HepG2 (cell line): ENCODE results near the gene UCP1. TPM values are rescaled to one million over a fixed set of nuclear protein-coding genes. Genes with fewer than 3 reads are reported as not detected.

Source experiments
- AHR ChIP-seq: IDR thresholded peaks from 2 replicates; pipeline ENCODE4 v1.6.1; 2018; ENCODE audit warnings: missing genetic modification reagents, missing compliant biosample characterization
- ATRX ChIP-seq: sonication (generic); formaldehyde crosslinking; IDR thresholded peaks from 2 replicates; pipeline ENCODE4 v1.4.0; 2020; ENCODE audit warnings: missing genetic modification reagents, borderline replicate concordance
- BCL3 ChIP-seq: sonication (generic); formaldehyde crosslinking; IDR thresholded peaks from 2 replicates; pipeline ENCODE4 v1.5.1; 2020; ENCODE audit warnings: mild to moderate bottlenecking, missing genetic modification reagents, moderate library complexity
- CERS6 ChIP-seq: sonication (generic); formaldehyde crosslinking; IDR thresholded peaks from 2 replicates; pipeline ENCODE4 v1.5.0; 2020; ENCODE audit warnings: missing genetic modification reagents
- FIP1L1 ChIP-seq: fragments of 200-400 bp; formaldehyde crosslinking; IDR thresholded peaks from 2 replicates; pipeline ENCODE4 v1.6.1; 2018; ENCODE audit warnings: low read depth, mild to moderate bottlenecking, low read length, moderate library complexity, borderline replicate concordance; ENCODE audit not compliant: insufficient read depth
- GATAD2A ChIP-seq: IDR thresholded peaks from 2 replicates; pipeline ENCODE4 v1.6.1; 2016
- HOXA3 ChIP-seq: sonication (generic); formaldehyde crosslinking; IDR thresholded peaks from 2 replicates; pipeline ENCODE4 v1.5.0; 2020; ENCODE audit warnings: missing genetic modification reagents
- HOXA7 ChIP-seq: sonication (generic); formaldehyde crosslinking; IDR thresholded peaks from 2 replicates; pipeline ENCODE4 v1.8.1; 2022; ENCODE audit warnings: mild to moderate bottlenecking, missing genetic modification reagents, moderate library complexity
- IRF9 ChIP-seq: sonication (generic); formaldehyde crosslinking; IDR thresholded peaks from 2 replicates; pipeline ENCODE4 v1.8.0; 2022; ENCODE audit warnings: missing genetic modification reagents, mild to moderate bottlenecking, borderline replicate concordance
- KDM3A ChIP-seq: IDR thresholded peaks from 2 replicates; pipeline ENCODE4 v1.6.1; 2018; ENCODE audit warnings: low read depth, missing compliant biosample characterization
- MAX ChIP-seq: IDR thresholded peaks from 2 replicates; pipeline ENCODE4 v1.6.1; 2012; ENCODE audit warnings: inconsistent platforms
- MIER2 ChIP-seq: IDR thresholded peaks from 2 replicates; pipeline ENCODE4 v1.6.1; 2016; ENCODE audit warnings: missing biosample characterization, missing genetic modification reagents
- MTA1 ChIP-seq: sonication (generic); formaldehyde crosslinking; IDR thresholded peaks from 2 replicates; pipeline ENCODE4 v1.4.0; 2020; ENCODE audit warnings: missing genetic modification reagents, mild to moderate bottlenecking, borderline replicate concordance
- NR3C1 ChIP-seq: sonication (generic); formaldehyde crosslinking; IDR thresholded peaks from 2 replicates; pipeline ENCODE4 v1.4.0; 2020; ENCODE audit warnings: missing genetic modification reagents
- PAWR ChIP-seq: sonication (generic); formaldehyde crosslinking; IDR thresholded peaks from 2 replicates; pipeline ENCODE4 v1.4.0; 2020; ENCODE audit warnings: missing genetic modification reagents, mild to moderate bottlenecking, borderline replicate concordance
- PHF8 ChIP-seq: sonication (generic); formaldehyde crosslinking; IDR thresholded peaks from 2 replicates; pipeline ENCODE4 v1.5.0; 2020; ENCODE audit warnings: missing genetic modification reagents
- RFX1 ChIP-seq: fragments of 450-650 bp; IDR thresholded peaks from 2 replicates; pipeline ENCODE4 v1.6.1; 2017
- RFXAP ChIP-seq: sonication (generic); formaldehyde crosslinking; IDR thresholded peaks from 2 replicates; pipeline ENCODE4 v1.4.0; 2020; ENCODE audit warnings: missing genetic modification reagents, borderline replicate concordance
- RNF2 ChIP-seq: fragments of 450-650 bp; conservative IDR thresholded peaks from 2 replicates; pipeline ENCODE4 v1.6.1; 2016; ENCODE audit warnings: low read depth
- RXRA ChIP-seq: sonication (generic); formaldehyde crosslinking; IDR thresholded peaks from 2 replicates; pipeline ENCODE4 v1.5.1; 2020; ENCODE audit warnings: missing genetic modification reagents
- TFDP2 ChIP-seq: sonication (generic); formaldehyde crosslinking; IDR thresholded peaks from 2 replicates; pipeline ENCODE4 v1.4.0; 2020; ENCODE audit warnings: missing genetic modification reagents
- YEATS4 ChIP-seq: sonication (generic); formaldehyde crosslinking; IDR thresholded peaks from 2 replicates; pipeline ENCODE4 v1.4.0; 2020; ENCODE audit warnings: missing genetic modification reagents, borderline replicate concordance
- ZBTB33 ChIP-seq: sonication (generic); formaldehyde crosslinking; IDR thresholded peaks from 2 replicates; pipeline ENCODE4 v1.4.0; 2020; ENCODE audit warnings: missing genetic modification reagents
- ZKSCAN1 ChIP-seq: fragments of 150-350 bp; IDR thresholded peaks from 2 replicates; pipeline ENCODE4 v1.6.1; 2014; ENCODE audit warnings: low read length
- ZKSCAN8 ChIP-seq: IDR thresholded peaks from 2 replicates; pipeline ENCODE4 v1.6.1; 2016; ENCODE audit warnings: borderline replicate concordance, missing genetic modification reagents, missing compliant biosample characterization
- ZNF230 ChIP-seq: sonication (generic); formaldehyde crosslinking; IDR thresholded peaks from 2 replicates; pipeline ENCODE4 v1.4.0; 2020; ENCODE audit warnings: mild to moderate bottlenecking, missing genetic modification reagents
- ZNF331 ChIP-seq: sonication (generic); formaldehyde crosslinking; IDR thresholded peaks from 2 replicates; pipeline ENCODE4 v1.4.0; 2020; ENCODE audit warnings: missing genetic modification reagents
- ZNF816 ChIP-seq: sonication (generic); formaldehyde crosslinking; IDR thresholded peaks from 2 replicates; pipeline ENCODE4 v1.8.0; 2022; ENCODE audit warnings: missing genetic modification reagents, mild to moderate bottlenecking, borderline replicate concordance
- polyA plus RNA-seq, 8 experiments: library from polyadenylated mRNA; depleted of rRNA in 3 of 8; stranded (reverse) in 7 of 8; unstranded in 1 of 8; fragments of >200 nt; fragmentation: Illumina TruSeq in 4 of 8; extraction: Trizol in 4 of 8; gene quantifications; 2 replicates each; pipeline versions ENCODE4 v1.2.1 to v1.2.3, GENCODE V29; 2011 to 2016; ENCODE audit warnings: low read depth in 4 of 8, missing spikeins in 1 of 8, mixed read lengths in 1 of 8; ENCODE audit not compliant: insufficient read depth in 1 of 8
- total RNA-seq, 5 experiments: library from RNA; depleted of rRNA; stranded (reverse); fragments of >200 nt; fragmentation: Illumina TruSeq; extraction: Trizol; gene quantifications; 2 replicates each; pipeline ENCODE4 v1.2.3, GENCODE V29; 2016; ENCODE audit warnings: low read depth in 1 of 5

Gene UCP1
- total and polyA plus RNA-seq, 2 of the 13 experiments (the other 11 are each of a cell fraction or from before 2014, with no cell fraction given), result 0.11 TPM

- TF ChIP-seq MTA1 (CRISPR knock-in tag) (no peak), RXRA (no peak), PAWR (CRISPR knock-in tag) (no peak), FIP1L1 (no peak), RFX1 (no peak), ATRX (CRISPR knock-in tag) (no peak), RNF2 (no peak), IRF9 (CRISPR knock-in tag) (no peak), ZNF816 (CRISPR knock-in tag) (no peak), KDM3A (no peak), PHF8 (no peak), ZNF230 (CRISPR knock-in tag) (no peak), CERS6 (CRISPR knock-in tag) (no peak), TFDP2 (peak; percentile 77), RFXAP (CRISPR knock-in tag) (no peak), ZKSCAN1 (no peak), GATAD2A (CRISPR knock-in tag) (peak; percentile 59), BCL3 (CRISPR knock-in tag) (no peak), NR3C1 (no peak), MAX (peak; percentile 82), HOXA3 (no peak), AHR (no peak), YEATS4 (CRISPR knock-in tag) (0 out of 2 replicates have a peak, but pooled peaks have one; percentile 32), ZNF331 (CRISPR knock-in tag) (peak; percentile 27; the same call in 1 of the 2 replicates), ZBTB33 (no peak), ZKSCAN8 (CRISPR knock-in tag) (peak; percentile 40; the same call in 1 of the 2 replicates), MIER2 (CRISPR knock-in tag) (no peak; the same call in 1 of the 2 replicates), HOXA7 (no peak)
These were observed 39.3 kb downstream of the UCP1 start (continued) for GRCh38 chr4:140529434-140529833.
